H9 (cell line): Measurements from ENCODE around the gene DOK5. TPM values are rescaled to one million over a fixed set of nuclear protein-coding genes. Genes with fewer than 3 reads are reported as not detected.

Experiments used
- DNase-seq: peaks from one replicate; pipeline ENCODE4 v3.0.0-alpha.2; 2017
- H2AFZ ChIP-seq: one replicate; pipeline ENCODE4 v1.6.1; 2013; ENCODE audit warnings: mild to moderate bottlenecking, low read length, control low read depth, moderate library complexity
- H2AK5ac ChIP-seq: 2 replicates; pipeline ENCODE4 v1.6.1; 2013; ENCODE audit warnings: low read length, control low read depth, mixed read lengths; ENCODE audit not compliant: insufficient read length
- H2BK120ac ChIP-seq: one replicate; pipeline ENCODE4 v1.6.1; 2013; ENCODE audit warnings: low read depth, mild to moderate bottlenecking, low read length, control low read depth, inconsistent platforms; ENCODE audit not compliant: poor library complexity, severe bottlenecking
- H2BK12ac ChIP-seq: 2 replicates; pipeline ENCODE4 v1.6.1; 2013; ENCODE audit warnings: low read length, control low read depth, mixed read lengths, low read depth; ENCODE audit not compliant: insufficient read length
- H2BK15ac ChIP-seq: 2 replicates; pipeline ENCODE4 v1.6.1; 2013; ENCODE audit warnings: low read depth, low read length, control low read depth
- H2BK20ac ChIP-seq: one replicate; pipeline ENCODE4 v1.6.1; 2013; ENCODE audit warnings: low read depth, mild to moderate bottlenecking, low read length, control low read depth, inconsistent platforms; ENCODE audit not compliant: poor library complexity, severe bottlenecking
- H2BK5ac ChIP-seq: 2 replicates; pipeline ENCODE4 v1.6.1; 2013; ENCODE audit warnings: low read length, control low read depth, mixed read lengths; ENCODE audit not compliant: insufficient read length
- H3K14ac ChIP-seq: 2 replicates; pipeline ENCODE4 v1.6.1; 2013; ENCODE audit warnings: low read length, control low read depth; ENCODE audit not compliant: insufficient read depth
- H3K18ac ChIP-seq: 2 replicates; pipeline ENCODE4 v1.6.1; 2013; ENCODE audit warnings: low read depth, mild to moderate bottlenecking, mixed read lengths, low read length, control low read depth; ENCODE audit not compliant: insufficient read length
- H3K23ac ChIP-seq: 2 replicates; pipeline ENCODE4 v1.6.1; 2013; ENCODE audit warnings: low read length, control low read depth, mixed read lengths, low read depth; ENCODE audit not compliant: insufficient read length
- H3K23me2 ChIP-seq: 2 replicates; pipeline ENCODE4 v1.6.1; 2013; ENCODE audit warnings: low read depth, mild to moderate bottlenecking, mixed read lengths, low read length, control low read depth; ENCODE audit not compliant: insufficient read length, poor library complexity, severe bottlenecking
- H3K27ac ChIP-seq: 2 replicates; pipeline ENCODE4 v1.5.1; 2013; ENCODE audit warnings: low read length, control low read depth, mixed read lengths, low read depth; ENCODE audit not compliant: insufficient read length
- H3K27me3 ChIP-seq: 2 replicates; pipeline ENCODE4 v1.6.1; 2013; ENCODE audit warnings: low read length, control low read depth, inconsistent platforms; ENCODE audit not compliant: insufficient read depth
- H3K4ac ChIP-seq: 2 replicates; pipeline ENCODE4 v1.6.1; 2013; ENCODE audit warnings: low read depth, mild to moderate bottlenecking, control low read depth, inconsistent platforms, low read length, moderate library complexity
- H3K4me1 ChIP-seq: 2 replicates; pipeline ENCODE4 v1.6.1; 2013; ENCODE audit warnings: low read length, control low read depth, inconsistent platforms; ENCODE audit not compliant: insufficient read depth
- H3K4me2 ChIP-seq: 2 replicates; pipeline ENCODE4 v1.6.1; 2013; ENCODE audit warnings: low read length, control low read depth, mixed read lengths; ENCODE audit not compliant: insufficient read length, insufficient read depth
- H3K56ac ChIP-seq: 2 replicates; pipeline ENCODE4 v1.6.1; 2013; ENCODE audit warnings: low read depth, mild to moderate bottlenecking, mixed read lengths, low read length, control low read depth; ENCODE audit not compliant: insufficient read length
- H3K79me1 ChIP-seq: 2 replicates; pipeline ENCODE4 v1.6.1; 2013; ENCODE audit warnings: low read depth, mild to moderate bottlenecking, moderate library complexity, low read length, control low read depth, inconsistent platforms; ENCODE audit not compliant: insufficient read depth, poor library complexity, severe bottlenecking
- H3K79me2 ChIP-seq: 2 replicates; pipeline ENCODE4 v1.6.1; 2013; ENCODE audit warnings: low read length, control low read depth, inconsistent platforms; ENCODE audit not compliant: insufficient read depth
- H3K9ac ChIP-seq: 2 replicates; pipeline ENCODE4 v1.6.1; 2013; ENCODE audit warnings: low read length, control low read depth, mixed read lengths; ENCODE audit not compliant: insufficient read length; ENCODE audit errors: extremely low read depth
- H3K9me3 ChIP-seq: one replicate; pipeline ENCODE4 v1.6.1; 2013; ENCODE audit warnings: low read depth, low read length, inconsistent platforms; ENCODE audit not compliant: control insufficient read depth
- H3T11ph ChIP-seq: one replicate; pipeline ENCODE4 v1.6.1; 2013; ENCODE audit warnings: mild to moderate bottlenecking, low read length, control low read depth, inconsistent platforms
- H4K20me1 ChIP-seq: one replicate; pipeline ENCODE4 v1.6.1; 2013; ENCODE audit not compliant: control insufficient read depth, insufficient read length, insufficient read depth
- H4K5ac ChIP-seq: 2 replicates; pipeline ENCODE4 v1.6.1; 2013; ENCODE audit warnings: low read depth, mild to moderate bottlenecking, mixed read lengths, low read length, control low read depth; ENCODE audit not compliant: insufficient read length
- H4K8ac ChIP-seq: replicated peaks from 2 replicates; pipeline ENCODE4 v1.6.1; 2013; ENCODE audit warnings: low read length, control low read depth, mixed read lengths, low read depth; ENCODE audit not compliant: insufficient read length
- H4K91ac ChIP-seq: 2 replicates; pipeline ENCODE4 v1.6.1; 2013; ENCODE audit warnings: low read depth, mild to moderate bottlenecking, moderate library complexity, mixed read lengths, low read length, control low read depth; ENCODE audit not compliant: insufficient read length
- H3K27ac Mint-ChIP-seq, 3 experiments: 2 replicates in 2 of 3; 3 replicates in 1 of 3; pipeline ENCODE4 v1.8.0; 2020 to 2021; ENCODE audit warnings: mixed read lengths in 3 of 3, mild to moderate bottlenecking in 1 of 3, moderate library complexity in 1 of 3
- H3K27me3 Mint-ChIP-seq: 2 replicates; pipeline ENCODE4 v1.8.0; 2021; ENCODE audit warnings: low read depth, mild to moderate bottlenecking, moderate library complexity, mixed read lengths
- H3K36me3 Mint-ChIP-seq, 3 experiments: 2 replicates in 2 of 3; 3 replicates in 1 of 3; pipeline ENCODE4 v1.8.0; 2020 to 2021; ENCODE audit warnings: low read depth in 3 of 3, mixed read lengths in 3 of 3; ENCODE audit not compliant: insufficient read depth in 1 of 3
- H3K4me1 Mint-ChIP-seq, 2 experiments: 2 replicates each; pipeline ENCODE4 v1.8.0; 2020; ENCODE audit warnings: mixed read lengths in 2 of 2
- H3K4me3 Mint-ChIP-seq, 2 experiments: 2 replicates in 1 of 2; 3 replicates in 1 of 2; pipeline ENCODE4 v1.8.0; 2020 to 2021; ENCODE audit warnings: mild to moderate bottlenecking in 2 of 2, mixed read lengths in 2 of 2, moderate library complexity in 1 of 2
- H3K9me3 Mint-ChIP-seq, 2 experiments: 2 replicates in 1 of 2; 3 replicates in 1 of 2; pipeline ENCODE4 v1.8.0; 2020; ENCODE audit warnings: mild to moderate bottlenecking in 2 of 2, mixed read lengths in 2 of 2, moderate library complexity in 1 of 2
- CTCF ChIP-seq: fragments of 200-600 bp; sonication (generic); conservative IDR thresholded peaks from 3 replicates; pipeline ENCODE4 v1.8.0; 2021; ENCODE audit warnings: antibody characterized with exemption, mild to moderate bottlenecking
- WGBS: extraction: QIAGEN DNeasy Blood & Tissue Kit; methylation state at CpG from one replicate; pipeline ENCODE4 v1.1.7; 2013; ENCODE audit warnings: missing lambda C conversion rate, low lambda C conversion rate, mixed read lengths; ENCODE audit not compliant: insufficient read length; ENCODE audit errors: extremely low coverage; 5-methylcytosine and 5-hydroxymethylcytosine counted together
- total RNA-seq: library from RNA; stranded (reverse); gene quantifications from 2 replicates; pipeline ENCODE4 v1.2.1, GENCODE V29; 2021

Gene DOK5
- total RNA-seq, 1 experiment from 2014 or later, result 4.5 TPM

GRCh38 chr20:54517241-54517975 is 42.0 kb downstream of the DOK5 start:
- no peaks in the 10 kb centered on the region for H3K79me2 ChIP-seq
- no peak overlapping the region for H4K5ac ChIP-seq
- no peak overlapping the region for H2BK12ac ChIP-seq
- H2BK5ac ChIP-seq, result no peak overlapping the region
- Mint-ChIP-seq H3K36me3 (peaks cover 0 to 10% (median 5%) of the 10 kb centered on the region in 3 experiments; a peak in 5 of 7 replicates), H3K27ac (no peak overlapping the region), H3K9me3 (0 out of 5 replicates have a peak, but pooled peaks cover 0 to 7% of the 10 kb centered on the region in 2 experiments), H3K27me3 (no peaks in the 10 kb centered on the region), H3K4me1 (peaks cover 19 to 23% of the 10 kb centered on the region in 2 experiments), H3K4me3 (no peak overlapping the region)
- H4K20me1 ChIP-seq, result no peaks in the 10 kb centered on the region
- no peak overlapping the region for H2BK15ac ChIP-seq
- H3K9ac ChIP-seq, result no peak overlapping the region
- no peak overlapping the region for H3K27ac ChIP-seq
- H3K18ac ChIP-seq, result no peak overlapping the region
- DNase-seq, result no peak
- no peak overlapping the region for H3K4ac ChIP-seq
- H3K23ac ChIP-seq, result no peak overlapping the region
- no peak overlapping the region for H4K8ac ChIP-seq
- no peak overlapping the region for H4K91ac ChIP-seq
- H3K4me1 ChIP-seq, result peaks cover 6% of the 10 kb centered on the region; the same call in 1 of the 2 replicates
- H2AK5ac ChIP-seq, result no peak overlapping the region
- 100% methylated on average over 1 of the region's 4 CpGs for WGBS
- no peak overlapping the region for H2BK120ac ChIP-seq
- TF ChIP-seq CTCF, result no peak
- no peak overlapping the region for H3T11ph ChIP-seq
- H3K4me2 ChIP-seq, result no peak overlapping the region
- H2AFZ ChIP-seq, result no peak overlapping the region
- H2BK20ac ChIP-seq, result no peak overlapping the region
- H3K56ac ChIP-seq, result no peak overlapping the region
- H3K27me3 ChIP-seq, result no peaks in the 10 kb centered on the region; the same call in 1 of the 2 replicates
- H3K14ac ChIP-seq, result no peak overlapping the region
- H3K9me3 ChIP-seq, result no peaks in the 10 kb centered on the region
- no peaks in the 10 kb centered on the region for H3K23me2 ChIP-seq
- H3K79me1 ChIP-seq, result no peaks in the 10 kb centered on the region
